Activated CD4-positive, alpha-beta T cell treated with anti-CD3 and anti-CD28 coated beads for 4 hours (primary cell): ENCODE data around the gene C1S.
A peak's percentile ranks its signal among the peaks of the same experiment; 100 is the strongest.

Experiments used
- DNase-seq, 2 donors: peaks; one replicate each; pipeline ENCODE4 v3.0.0-alpha.2; 2020

C1S gene

DNA sequence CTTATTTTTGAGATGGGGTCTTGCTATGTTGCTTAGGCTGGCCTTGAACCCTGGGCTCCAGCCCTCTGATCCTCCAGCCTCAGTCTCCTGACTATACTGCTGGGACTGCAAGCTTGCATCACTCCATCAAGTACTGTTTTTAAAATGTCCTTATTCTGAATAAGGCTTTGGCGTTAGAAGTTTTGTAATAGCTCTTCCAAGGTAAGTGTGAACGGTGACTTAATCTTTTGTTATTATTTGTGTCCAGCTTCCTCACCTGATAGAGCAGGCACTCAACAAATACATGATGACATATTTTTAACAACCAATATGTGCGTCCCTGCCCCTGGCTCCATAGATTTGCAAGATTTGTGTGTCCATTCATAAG is 47.1 kb downstream of the C1S start:
- no peak for DNase-seq

DNA sequence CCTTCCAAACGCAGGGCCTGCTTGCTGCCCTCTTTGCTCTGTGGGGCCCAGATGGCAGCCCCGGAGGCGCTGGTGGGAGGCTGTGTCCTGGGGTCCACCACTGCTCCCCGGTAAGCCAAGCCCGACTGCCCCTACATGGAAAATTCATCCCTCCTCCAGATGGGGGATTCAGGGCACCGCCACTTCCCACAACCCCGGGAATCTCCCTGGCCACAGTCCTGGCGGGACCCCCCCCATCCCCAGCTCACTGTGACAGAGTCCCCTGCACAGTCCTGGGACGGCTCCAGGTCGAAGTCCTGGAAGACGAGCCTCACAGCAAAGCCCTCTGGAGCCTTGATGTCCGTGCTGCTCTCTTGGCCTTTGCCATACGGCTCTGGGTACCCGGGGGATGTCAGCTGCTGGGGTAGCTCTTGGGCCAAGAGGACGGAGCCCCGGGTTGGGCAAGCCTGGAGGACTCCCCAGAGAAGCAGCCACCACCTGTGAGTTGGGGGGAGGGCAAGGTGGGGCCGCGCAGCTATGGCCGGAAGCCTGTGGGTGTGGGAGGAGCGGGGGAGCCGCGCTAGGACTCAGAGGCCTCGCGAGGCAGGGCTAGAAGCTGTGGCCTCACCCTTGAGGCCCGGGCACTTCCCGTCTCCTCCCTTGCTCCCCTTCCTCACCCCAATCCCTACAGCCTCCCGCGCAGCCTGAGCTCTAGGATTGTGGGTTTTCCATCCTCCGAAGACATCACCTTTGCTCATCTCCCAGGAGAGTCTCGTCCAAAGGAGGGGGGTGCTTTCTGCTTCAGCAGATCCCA is 47.7 kb downstream of the C1S start:
- peak; percentile 58 to 65 for DNase-seq

DNA sequence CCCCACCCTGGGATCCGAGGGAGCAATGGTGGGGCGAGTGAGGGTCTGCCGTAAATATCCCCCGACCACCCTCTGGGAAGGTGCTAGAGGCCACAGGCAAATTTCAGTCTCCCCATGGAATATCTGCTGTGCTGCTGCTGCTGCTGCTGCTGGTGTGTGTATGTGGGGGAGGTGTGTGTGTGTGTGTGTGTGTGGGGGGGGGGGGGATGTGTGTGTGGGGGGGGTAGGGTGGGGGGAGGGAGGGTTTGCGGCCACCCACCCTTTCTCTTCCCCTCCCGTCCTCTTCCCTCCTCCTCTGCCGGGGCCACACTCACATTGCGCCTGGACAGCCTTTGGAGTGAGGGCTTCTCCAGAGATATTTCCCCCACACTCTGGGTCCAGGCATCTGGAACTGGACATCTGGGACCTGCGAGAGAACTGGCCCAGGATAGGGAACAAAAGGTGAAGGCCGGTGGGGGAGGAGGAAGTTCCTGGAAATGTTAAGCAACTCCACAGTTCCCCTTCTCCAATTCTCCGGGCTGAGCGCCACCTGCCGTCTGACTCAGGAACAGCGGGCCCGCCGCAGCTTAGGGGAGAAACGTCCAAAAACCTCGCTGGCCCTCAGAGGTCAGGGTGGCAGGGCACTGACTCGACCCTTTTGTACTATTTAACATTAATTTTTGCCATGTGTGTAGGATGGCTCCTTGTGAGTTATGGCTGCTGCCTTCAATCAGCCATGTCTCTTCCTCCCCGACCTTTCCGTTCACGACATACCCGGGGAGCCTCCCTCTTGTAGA is 48.5 kb downstream of the C1S start, which contains the start of gene C1RL:
C1RL (minus strand) TSS at position 419 of the 776 bp plus-strand sequence; CDS start at position 385, 34 bp downstream.
- DNase-seq: peak; percentile 65 to 83

DNA sequence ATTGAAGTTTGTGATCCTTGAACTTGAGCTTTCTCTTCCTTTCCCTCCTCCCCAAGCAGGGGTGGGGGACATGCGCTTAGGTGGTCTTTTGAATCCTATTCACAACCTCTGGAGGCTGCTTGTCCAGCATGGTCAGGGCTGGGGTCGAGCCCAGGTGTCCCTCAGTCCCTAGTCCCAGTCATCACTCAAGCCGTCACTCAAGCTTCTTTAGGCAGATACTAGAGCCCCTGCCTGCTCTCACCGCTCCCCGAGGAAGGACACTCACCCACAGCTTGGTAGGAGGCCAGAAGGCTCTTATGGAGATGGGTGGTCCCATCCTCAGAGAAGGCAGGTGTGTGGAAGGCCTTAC is 49.0 kb downstream of the C1S start:
- no peak for DNase-seq

DNA sequence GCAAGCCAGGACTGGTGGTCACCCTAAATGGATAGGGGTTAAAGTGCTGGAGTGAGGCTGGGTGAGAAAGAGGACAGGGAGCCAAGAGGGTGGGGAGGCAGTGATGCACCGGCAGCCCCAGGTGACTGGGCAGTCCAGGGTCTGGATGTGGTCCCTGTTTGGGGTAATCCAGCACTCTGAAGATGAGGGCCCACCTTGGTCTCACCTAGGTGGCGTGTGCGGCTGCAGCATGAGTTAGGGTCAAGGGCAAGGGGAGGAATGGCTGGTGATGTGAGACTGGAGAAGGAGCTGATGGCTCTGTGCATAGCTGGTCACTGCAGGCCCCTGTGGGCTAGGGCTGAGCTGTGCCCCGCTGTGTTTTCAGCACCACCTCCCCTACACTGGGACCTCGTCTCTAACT is 50.1 kb downstream of the C1S start:
- DNase-seq: no peak

DNA sequence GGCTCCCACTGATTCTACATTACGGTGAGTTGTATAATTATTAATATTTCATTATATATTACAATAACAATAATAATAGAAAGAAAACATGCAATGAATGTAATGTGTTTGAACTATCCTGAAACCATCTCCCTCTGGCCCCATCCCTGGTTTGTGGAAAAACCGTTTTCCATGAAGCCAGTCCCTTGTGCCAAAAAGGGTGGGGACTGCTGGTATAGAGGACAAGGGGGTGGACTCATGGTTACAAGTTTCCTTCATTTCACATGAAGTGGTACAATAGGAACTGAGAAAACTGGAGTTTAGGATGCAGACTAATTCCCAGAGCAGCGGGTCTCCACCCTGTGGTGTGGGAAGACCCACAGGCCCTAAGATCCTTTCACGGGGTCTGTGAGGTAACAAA is 51.5 kb downstream of the C1S start:
- no peak for DNase-seq

DNA sequence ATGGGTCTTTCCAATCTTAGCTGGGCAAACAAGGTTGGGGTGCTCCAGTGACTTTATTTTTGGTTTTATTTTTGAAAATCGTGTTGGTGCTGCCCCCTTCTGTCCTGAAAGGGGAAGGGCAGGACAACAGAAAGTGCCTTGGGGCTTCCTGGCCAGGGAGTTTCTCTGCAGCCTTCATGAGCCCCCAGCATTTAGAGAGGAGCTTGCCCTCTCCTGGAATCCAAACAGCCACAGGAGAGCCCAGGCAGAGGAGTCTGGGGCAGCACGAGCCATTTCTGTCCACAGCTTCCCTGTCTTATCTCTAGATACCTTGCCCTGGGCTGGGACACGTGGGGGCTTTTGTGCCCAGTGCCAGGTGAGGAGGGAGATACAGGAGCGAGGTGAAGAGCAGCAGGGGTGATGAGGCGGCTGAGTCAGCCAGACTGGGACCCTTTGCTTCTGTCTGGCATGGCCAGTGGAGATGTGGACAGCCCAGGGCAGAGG is 52.9 kb downstream of the C1S start:
- DNase-seq: peak; percentile 35 to 44

DNA sequence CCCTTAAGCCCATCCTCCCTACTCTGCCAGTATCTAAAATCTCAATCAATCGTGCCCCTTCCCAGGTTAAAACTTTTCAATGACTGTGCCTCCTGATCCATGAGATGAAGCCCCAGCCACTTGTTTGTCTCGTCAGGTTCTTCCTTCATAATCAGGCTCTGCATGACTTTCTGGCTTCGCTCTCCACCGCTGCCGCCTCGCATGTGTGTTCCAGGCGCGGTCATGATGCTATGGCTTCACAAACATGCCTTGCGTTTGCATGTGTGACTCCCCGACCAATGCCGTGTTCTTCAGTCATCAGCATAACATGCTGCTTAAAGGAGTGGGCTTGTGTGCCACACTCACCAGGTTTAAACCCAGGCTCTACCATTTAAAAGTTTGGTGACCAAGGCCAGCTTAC is 53.5 kb downstream of the C1S start:
- no peak for DNase-seq

DNA sequence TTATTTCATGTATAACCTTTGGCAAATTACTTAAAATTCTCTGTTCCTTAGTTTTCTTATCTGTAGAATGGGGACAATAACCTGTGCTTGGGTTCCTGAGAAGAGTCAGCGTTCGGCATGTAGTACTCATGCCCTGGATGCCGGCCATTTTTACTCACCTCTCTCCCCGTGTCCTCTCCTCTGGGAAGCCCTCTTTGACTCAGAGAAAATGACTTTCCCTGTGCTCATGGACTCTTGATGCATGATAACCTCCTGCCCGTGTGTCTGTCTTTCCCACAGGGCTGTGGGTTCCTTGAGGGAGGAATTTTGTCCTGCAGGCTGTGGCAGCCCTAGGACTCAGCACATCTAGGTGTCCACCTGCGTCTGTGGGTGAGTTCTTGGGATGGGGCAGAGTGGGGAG is 54.3 kb downstream of the C1S start:
- DNase-seq: no peak

DNA sequence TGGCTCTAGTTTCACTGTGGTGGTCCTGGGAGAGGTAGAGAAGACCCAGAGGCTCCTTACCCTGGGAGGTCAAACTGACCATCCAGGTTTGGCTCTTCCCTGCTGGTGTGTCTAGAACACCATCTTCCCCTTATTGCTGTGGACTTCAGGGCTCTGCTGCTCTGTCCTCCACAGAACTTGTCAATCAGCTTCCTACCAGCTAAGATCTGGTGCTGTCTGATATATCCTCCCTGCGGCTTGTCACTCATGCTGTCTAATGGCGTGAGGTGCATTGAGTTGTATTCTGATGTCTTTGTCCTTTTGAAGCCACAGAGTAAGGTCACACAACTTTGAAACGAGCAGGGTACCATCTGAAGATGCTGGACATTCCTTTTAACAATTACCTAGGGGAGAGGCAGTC is 55.7 kb downstream of the C1S start:
- no peak for DNase-seq

DNA sequence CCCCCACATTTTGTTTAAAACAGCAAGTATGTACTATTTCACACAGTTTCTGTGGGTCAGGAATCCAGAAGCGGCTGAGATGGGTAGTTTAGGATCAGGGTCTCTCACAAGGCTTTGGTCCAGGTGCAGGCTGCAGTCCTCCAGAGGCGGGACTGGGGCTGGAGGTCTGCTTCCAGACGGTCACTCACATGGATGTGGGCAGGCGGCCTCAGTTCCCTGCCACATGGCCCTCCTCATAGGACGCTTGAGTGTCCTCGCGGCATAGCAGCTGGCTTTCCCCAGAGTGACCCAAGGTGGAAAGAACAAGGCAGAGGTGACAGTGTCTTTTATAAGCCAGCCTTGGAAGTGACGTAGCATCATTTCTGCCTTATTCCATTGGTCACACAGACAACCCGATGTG is 56.4 kb downstream of the C1S start:
- no peak for DNase-seq

DNA sequence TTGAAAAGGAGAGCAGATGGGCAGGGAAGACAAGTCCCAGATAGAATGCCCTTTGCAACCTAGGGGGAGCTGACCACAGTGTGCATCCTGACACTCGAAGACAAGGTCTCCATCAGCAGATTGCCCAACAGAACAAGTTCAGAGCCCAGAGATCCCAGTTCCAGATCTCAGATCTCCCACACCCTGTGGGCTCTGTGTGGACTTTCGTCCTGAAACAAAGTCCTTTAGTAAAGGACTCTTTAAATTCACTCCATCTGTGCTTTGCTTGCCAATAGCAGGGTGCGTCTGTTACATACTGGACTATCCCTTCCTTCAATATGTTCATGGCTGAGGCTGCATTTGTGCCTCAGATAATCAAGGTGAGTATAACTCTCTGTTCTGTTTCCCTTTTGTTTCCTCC is 57.2 kb downstream of the C1S start:
- no peak for DNase-seq

DNA sequence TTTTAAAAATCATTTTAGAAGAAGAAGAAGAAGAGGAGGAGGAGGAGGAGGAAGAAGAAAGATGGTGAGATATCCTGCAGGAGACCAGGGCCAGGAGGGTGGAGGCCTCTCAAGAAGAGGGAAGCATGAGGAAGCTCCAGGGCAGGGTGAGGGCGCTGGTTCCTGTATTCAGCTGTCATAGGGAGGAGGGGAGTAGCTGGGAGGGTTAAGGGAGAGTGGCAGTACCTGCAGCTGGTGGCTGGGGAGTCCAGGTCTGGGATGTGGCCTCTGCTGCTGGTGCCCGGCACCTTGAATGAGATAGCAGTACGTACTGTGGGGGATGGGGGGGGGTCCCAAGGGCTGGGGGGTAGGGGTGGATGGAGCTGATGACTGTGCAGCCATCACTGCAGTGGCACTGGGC is 58.4 kb downstream of the C1S start:
- DNase-seq: no peak

DNA sequence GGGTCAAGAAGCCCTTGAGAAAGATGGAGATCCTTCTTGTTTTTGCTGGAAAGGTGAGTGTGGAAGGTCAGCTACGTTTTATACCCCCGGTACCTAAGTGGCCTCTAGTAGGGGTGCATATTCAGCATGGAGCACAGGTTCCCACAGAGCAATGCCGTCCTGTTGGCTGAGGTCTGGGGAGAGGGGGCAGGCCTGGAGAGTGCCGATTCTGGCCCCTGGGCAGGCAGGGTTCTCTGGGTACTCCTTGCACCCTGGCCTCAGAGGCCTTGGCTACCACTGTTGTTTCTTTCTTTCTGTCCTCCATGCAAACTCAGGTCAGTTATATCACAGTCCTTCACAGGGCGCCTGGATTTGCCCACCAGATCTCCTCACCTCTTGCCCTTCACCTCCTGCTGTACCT is 59.6 kb downstream of the C1S start:
- DNase-seq: no peak
